Gastroesophageal sphincter (tissue), 3 donors: ENCODE data around the gene PODN.

Source experiments
- CTCF ChIP-seq, 4 experiments: fragments of 200-600 bp in 2 of 4; fragments of 450-650 bp in 2 of 4; sonication (generic) in 1 of 4; IDR thresholded peaks; one replicate each; pipeline ENCODE4 v1.5.1; 2017 to 2019; ENCODE audit warnings: antibody characterized with exemption in 4 of 4, mild to moderate bottlenecking in 2 of 4, moderate library complexity in 2 of 4
- EP300 ChIP-seq: sonication (generic); formaldehyde crosslinking; IDR thresholded peaks from one replicate; pipeline ENCODE4 v1.6.1; 2017; ENCODE audit warnings: antibody characterized with exemption, mild to moderate bottlenecking
- POLR2A ChIP-seq, 2 donors: fragments of 450-650 bp; IDR thresholded peaks; one replicate each; pipeline ENCODE4 v1.6.1; 2017; ENCODE audit warnings: antibody characterized with exemption in 2 of 2, mild to moderate bottlenecking in 2 of 2, moderate library complexity in 1 of 2

GRCh38 chr1:53089478-53090226 lies 27.6 kb downstream of the PODN start:
- no peak for TF ChIP-seq CTCF (IDR thresholded peaks at IDR 0.05)
- TF ChIP-seq POLR2A (IDR thresholded peaks at IDR 0.05) = no peak
- no peak for TF ChIP-seq EP300
